Measurements from ENCODE around the gene UNC13A. TPM values are rescaled to one million over a fixed set of nuclear protein-coding genes. Genes with fewer than 3 reads are reported as not detected.
"Not testable (repeated sequence)": the region's sequence is repeated elsewhere in the genome, so short reads cannot be mapped to it uniquely, and the experiment has no call there.

The UNC13A gene
- total RNA-seq, 1 donor from 2014 or later = 1.2 TPM

DNA sequence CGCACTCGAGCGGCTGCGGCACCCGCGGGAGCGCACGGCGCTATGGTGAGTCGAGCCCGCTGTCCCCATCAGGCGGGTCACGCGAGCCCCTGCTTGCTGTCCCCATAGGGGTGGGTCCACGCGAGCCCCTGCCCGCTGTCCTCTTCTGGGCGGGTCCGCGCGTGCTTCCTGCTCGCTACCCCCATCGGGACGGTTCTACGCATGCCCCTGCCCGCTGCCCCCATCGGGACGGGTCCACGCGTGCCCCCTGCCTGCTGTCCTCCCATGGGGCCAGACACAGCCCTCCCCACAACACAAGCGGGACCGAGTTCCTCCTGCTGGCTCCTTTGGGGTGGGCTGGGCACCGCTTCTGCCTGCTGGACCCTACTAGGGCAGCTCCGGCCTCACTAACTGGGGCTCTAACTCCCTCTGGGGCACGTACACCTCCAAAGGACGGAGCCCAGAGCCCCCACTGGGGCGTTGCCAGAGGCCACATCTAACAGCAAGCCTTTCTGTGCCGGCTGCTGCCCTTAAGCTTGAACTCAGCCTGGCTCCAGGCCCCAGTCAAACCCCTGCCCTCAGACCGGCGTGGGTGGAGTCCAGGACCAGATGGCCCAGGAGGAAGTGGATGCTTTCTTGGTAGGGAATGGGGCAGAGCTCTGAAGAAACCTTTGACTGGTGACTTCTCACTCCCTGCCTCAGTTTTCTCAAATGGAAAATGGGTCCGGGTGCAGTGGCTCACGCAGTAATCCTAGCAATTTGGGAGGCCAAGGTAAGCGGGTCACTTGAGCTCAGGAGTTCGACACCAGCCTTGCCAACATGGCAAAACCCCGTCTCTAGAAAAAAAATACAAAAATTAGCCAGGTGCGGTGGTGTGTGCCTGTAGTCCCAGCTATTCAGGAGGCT, 132.0 kb downstream of the UNC13A start:
- Mint-ChIP-seq H3K4me1 (ENCODE audit: unreplicated experiment) (peaks cover 29% of the 10 kb centered on the region), H3K9me3 (ENCODE audit: unreplicated experiment) (no peaks in the 10 kb centered on the region), H3K27me3 (ENCODE audit: unreplicated experiment) (peaks cover 6% of the 10 kb centered on the region), H3K27ac (ENCODE audit: unreplicated experiment) (no peak overlapping the region), H3K4me3 (ENCODE audit: unreplicated experiment) (peak overlapping the region; percentile 90), H3K36me3 (ENCODE audit: low read depth, unreplicated experiment) (peaks cover 17% of the 10 kb centered on the region)
- TF ChIP-seq, protein P1, sequence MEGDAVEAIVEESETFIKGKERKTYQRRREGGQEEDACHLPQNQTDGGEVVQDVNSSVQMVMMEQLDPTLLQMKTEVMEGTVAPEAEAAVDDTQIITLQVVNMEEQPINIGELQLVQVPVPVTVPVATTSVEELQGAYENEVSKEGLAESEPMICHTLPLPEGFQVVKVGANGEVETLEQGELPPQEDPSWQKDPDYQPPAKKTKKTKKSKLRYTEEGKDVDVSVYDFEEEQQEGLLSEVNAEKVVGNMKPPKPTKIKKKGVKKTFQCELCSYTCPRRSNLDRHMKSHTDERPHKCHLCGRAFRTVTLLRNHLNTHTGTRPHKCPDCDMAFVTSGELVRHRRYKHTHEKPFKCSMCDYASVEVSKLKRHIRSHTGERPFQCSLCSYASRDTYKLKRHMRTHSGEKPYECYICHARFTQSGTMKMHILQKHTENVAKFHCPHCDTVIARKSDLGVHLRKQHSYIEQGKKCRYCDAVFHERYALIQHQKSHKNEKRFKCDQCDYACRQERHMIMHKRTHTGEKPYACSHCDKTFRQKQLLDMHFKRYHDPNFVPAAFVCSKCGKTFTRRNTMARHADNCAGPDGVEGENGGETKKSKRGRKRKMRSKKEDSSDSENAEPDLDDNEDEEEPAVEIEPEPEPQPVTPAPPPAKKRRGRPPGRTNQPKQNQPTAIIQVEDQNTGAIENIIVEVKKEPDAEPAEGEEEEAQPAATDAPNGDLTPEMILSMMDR (IDR thresholded peaks at IDR 0.05; ENCODE audit: unreplicated experiment) = no peak
- DNase-seq (ENCODE audit: low spot score) = peak; percentile 45

DNA sequence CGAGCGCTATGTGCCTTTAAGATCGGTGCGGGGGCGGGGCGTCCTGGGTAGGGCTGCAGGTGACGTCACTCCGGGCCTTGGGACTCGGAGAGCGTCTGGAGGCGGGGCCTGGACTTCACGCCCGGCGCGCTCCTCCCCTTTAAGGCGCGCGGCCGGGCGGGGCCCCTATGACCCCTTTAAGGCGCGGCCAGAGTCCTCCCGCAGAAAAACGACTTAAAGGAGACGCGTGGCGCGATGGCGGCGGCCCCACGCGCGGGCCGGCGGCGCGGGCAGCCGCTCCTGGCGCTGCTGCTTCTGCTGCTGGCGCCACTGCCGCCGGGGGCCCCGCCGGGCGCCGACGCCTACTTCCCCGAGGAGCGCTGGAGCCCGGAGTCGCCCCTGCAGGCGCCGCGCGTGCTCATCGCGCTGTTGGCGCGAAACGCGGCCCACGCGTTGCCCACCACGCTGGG, 132.7 kb downstream of the UNC13A start, which contains the start of gene COLGALT1:
COLGALT1 (plus strand) TSS at position 170 of the 449 bp plus-strand sequence; CDS start at position 235, 65 bp downstream.
- Mint-ChIP-seq H3K9me3 (ENCODE audit: unreplicated experiment) (no peaks in the 10 kb centered on the region), H3K36me3 (ENCODE audit: low read depth, unreplicated experiment) (peaks cover 15% of the 10 kb centered on the region), H3K4me3 (ENCODE audit: unreplicated experiment) (peak within 1 kb of the TSS; percentile 90), H3K27me3 (ENCODE audit: unreplicated experiment) (peaks cover 8% of the 10 kb centered on the region), H3K4me1 (ENCODE audit: unreplicated experiment) (peaks cover 29% of the 10 kb centered on the region), H3K27ac (ENCODE audit: unreplicated experiment) (peak within 1 kb of the TSS; percentile 78)
- TF ChIP-seq, protein P1 (IDR thresholded peaks at IDR 0.05; ENCODE audit: unreplicated experiment) = no peak
- peak; percentile 94 for DNase-seq (ENCODE audit: low spot score)

DNA sequence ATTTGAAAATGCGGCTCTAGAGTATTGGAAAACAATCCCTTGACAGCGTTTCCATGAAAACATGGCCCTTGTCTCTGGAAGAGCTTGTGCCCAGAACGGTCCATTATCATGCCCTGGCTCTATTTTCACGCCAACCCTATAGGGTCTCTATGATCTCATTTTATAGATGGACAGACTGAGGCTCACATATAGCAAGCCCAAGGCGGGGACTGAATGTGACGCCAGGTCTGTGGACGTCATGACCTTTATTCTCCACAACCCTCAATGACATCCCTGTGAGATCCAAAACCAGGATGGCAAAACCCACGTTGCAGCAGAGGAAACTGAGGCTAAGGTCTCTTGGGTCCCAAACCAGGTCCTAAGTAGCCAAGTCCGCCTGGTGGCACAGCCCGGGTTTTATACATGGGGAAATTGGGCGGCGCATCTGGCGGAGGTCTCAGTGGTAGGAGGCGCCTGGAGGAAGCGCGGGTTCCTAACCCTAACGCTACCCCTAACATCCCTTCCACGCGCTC, 133.1 kb downstream of the UNC13A start:
- H3K36me3 Mint-ChIP-seq (ENCODE audit: low read depth, unreplicated experiment) = peaks cover 10% of the 10 kb centered on the region
- TF ChIP-seq, protein P1 (IDR thresholded peaks at IDR 0.05; ENCODE audit: unreplicated experiment) = no peak
- peak overlapping the region; percentile 84 for H3K4me3 Mint-ChIP-seq (ENCODE audit: unreplicated experiment)
- no peak for DNase-seq (ENCODE audit: low spot score)
- no peaks in the 10 kb centered on the region for H3K9me3 Mint-ChIP-seq (ENCODE audit: unreplicated experiment)
- peaks cover 8% of the 10 kb centered on the region for H3K27me3 Mint-ChIP-seq (ENCODE audit: unreplicated experiment)
- H3K4me1 Mint-ChIP-seq (ENCODE audit: unreplicated experiment) = peaks cover 24% of the 10 kb centered on the region
- peak overlapping the region; percentile 78 for H3K27ac Mint-ChIP-seq (ENCODE audit: unreplicated experiment)

DNA sequence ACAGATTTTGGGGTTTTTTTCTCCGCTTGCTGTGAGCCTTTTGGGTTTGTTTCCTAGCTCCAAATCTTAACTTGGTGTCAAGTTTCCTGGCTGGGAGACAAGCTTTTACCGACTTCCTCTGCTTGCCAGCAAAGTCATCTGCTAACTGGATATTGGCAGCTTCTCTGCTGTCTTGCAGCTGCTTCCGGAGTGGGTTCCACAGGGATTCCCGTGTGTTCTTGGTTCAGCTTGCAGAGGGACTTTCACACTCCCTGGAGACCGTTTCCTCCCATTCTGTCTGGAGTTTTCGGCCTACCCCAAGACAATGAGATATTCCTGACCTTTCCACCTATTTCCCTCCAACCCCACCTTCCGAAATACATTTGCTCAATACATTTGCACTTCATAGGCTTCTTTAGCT, 134.9 kb downstream of the UNC13A start:
- Mint-ChIP-seq H3K27me3 (ENCODE audit: unreplicated experiment) (peaks cover 9% of the 10 kb centered on the region), H3K9me3 (ENCODE audit: unreplicated experiment) (no peaks in the 10 kb centered on the region), H3K27ac (ENCODE audit: unreplicated experiment) (peak overlapping the region; percentile 98), H3K4me3 (ENCODE audit: unreplicated experiment) (peak overlapping the region; percentile 82), H3K4me1 (ENCODE audit: unreplicated experiment) (peaks cover 17% of the 10 kb centered on the region), H3K36me3 (ENCODE audit: low read depth, unreplicated experiment) (peaks cover 3% of the 10 kb centered on the region)
- TF ChIP-seq, protein P1 (IDR thresholded peaks at IDR 0.05; ENCODE audit: unreplicated experiment) = no peak
- DNase-seq (ENCODE audit: low spot score) = peak; percentile 70

DNA sequence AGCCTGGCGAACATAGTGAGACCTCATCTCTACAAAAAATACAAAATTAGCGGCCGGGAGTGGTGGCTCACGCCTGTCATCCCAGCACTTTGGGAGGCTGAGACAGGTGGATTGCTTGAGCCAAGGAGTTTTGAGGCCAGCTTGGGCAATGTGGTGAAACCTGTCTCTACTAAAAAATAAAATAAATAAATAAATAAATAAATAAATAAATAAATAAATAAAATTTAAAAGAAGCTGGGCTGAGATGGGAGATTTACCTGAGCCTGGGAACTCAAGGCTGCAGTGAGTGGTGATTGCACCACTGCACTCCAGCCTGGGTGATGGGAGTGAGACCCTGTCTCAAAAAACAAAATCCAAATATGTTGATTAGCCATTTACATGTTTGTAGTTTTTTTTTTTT, 135.4 kb downstream of the UNC13A start:
- Mint-ChIP-seq H3K27me3 (ENCODE audit: unreplicated experiment) (peaks cover 11% of the 10 kb centered on the region), H3K27ac (ENCODE audit: unreplicated experiment) (peak overlapping the region; percentile 98), H3K4me1 (ENCODE audit: unreplicated experiment) (peaks cover 21% of the 10 kb centered on the region)
- H3K9me3 Mint-ChIP-seq (ENCODE audit: unreplicated experiment); H3K4me3 Mint-ChIP-seq (ENCODE audit: unreplicated experiment); H3K36me3 Mint-ChIP-seq (ENCODE audit: low read depth, unreplicated experiment); DNase-seq (ENCODE audit: low spot score): not testable (repeated sequence)

Other genes with a start within 250 kb of the UNC13A start
- gene TMEM221, start 239.7 kb downstream of the UNC13A start, total RNA-seq (ENCODE audit: unreplicated experiment) = 1.4 TPM
- not detected for gene NXNL1, start 227.4 kb downstream of the UNC13A start, total RNA-seq (ENCODE audit: unreplicated experiment)
- gene SLC27A1, start 217.8 kb downstream of the UNC13A start, total RNA-seq (ENCODE audit: unreplicated experiment) = 30.2 TPM
- gene PGLS, start 176.7 kb downstream of the UNC13A start, total RNA-seq (ENCODE audit: unreplicated experiment) = 184 TPM
- 257 TPM for gene COLGALT1, start 132.7 kb downstream of the UNC13A start, total RNA-seq (ENCODE audit: unreplicated experiment)
- gene MAP1S, start 31.1 kb upstream of the UNC13A start, total RNA-seq (ENCODE audit: unreplicated experiment) = 173 TPM
- 2.7 TPM for gene FCHO1, start 63.1 kb upstream of the UNC13A start, total RNA-seq (ENCODE audit: unreplicated experiment)
- 0.77 TPM for gene B3GNT3, start 106.8 kb upstream of the UNC13A start, total RNA-seq (ENCODE audit: unreplicated experiment)
- gene INSL3, start 133.2 kb upstream of the UNC13A start, total RNA-seq (ENCODE audit: unreplicated experiment) = 0.36 TPM
- gene JAK3, start 159.6 kb upstream of the UNC13A start, total RNA-seq (ENCODE audit: unreplicated experiment) = 30.9 TPM
- 2,048 TPM for gene RPL18A, start 171.6 kb upstream of the UNC13A start, total RNA-seq (ENCODE audit: unreplicated experiment)
- gene SLC5A5, start 183.6 kb upstream of the UNC13A start, total RNA-seq (ENCODE audit: unreplicated experiment) = not detected
- 68.2 TPM for gene CCDC124, start 244.7 kb upstream of the UNC13A start, total RNA-seq (ENCODE audit: unreplicated experiment)

Data from endothelial cell (in vitro differentiated cells).